ENCODE data around the gene TMPRSS13. TPM values are rescaled to one million over a fixed set of nuclear protein-coding genes. Genes with fewer than 3 reads are reported as not detected.

TMPRSS13 gene
- total RNA-seq, 1 experiment from 2014 or later, result 0.50 TPM

DNA sequence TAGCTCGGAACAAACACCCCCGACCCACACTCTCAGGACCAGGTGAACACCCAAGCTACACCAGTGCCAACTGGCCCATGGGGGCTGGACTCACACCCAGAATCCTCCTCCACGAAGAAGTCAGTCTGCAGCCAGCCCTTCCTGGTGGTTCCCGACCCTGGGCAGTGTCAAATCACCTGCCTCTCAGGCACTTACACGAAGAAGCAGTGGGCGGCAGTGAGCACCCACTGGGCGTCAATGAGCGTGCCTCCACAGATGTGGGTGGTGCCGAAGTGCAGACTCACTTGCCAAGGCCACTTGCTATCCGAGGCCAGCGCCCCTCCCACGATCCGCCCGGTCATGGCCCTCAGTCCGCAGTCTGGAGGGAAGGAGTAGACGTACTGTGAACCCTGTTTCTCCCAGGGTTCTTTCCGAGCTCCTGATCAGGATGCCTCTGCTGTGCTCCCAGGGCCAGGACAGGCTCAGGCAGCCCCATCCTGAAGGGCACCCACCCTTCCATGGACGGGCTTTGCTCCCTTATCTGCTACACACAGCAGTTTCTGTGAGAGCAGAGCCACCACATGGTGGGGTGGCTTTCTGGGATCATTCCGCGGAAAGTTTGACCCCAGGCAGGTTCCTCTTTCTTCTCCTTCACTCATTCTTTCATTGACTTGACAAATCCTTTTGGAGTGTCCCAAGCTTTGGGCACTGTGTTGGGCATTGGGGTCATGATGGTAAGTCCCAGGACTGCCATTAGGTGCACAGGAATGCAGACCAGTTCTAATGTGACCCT lies 19.4 kb downstream of the TMPRSS13 start:
- Histone ChIP-seq H3K4ac (ENCODE audit: low read depth, low read length) (no peak overlapping the region), H3K79me1 (ENCODE audit: insufficient read depth, low read depth, low read length, poor library complexity, severe bottlenecking) (no peaks in the 10 kb centered on the region), H3K14ac (ENCODE audit: insufficient read depth, low read length) (no peak overlapping the region; the same call in 1 of the 2 replicates), H2AFZ (ENCODE audit: low read length) (no peak overlapping the region), H2BK5ac (ENCODE audit: insufficient read length, low read length) (no peak overlapping the region), H4K91ac (ENCODE audit: insufficient read length, low read depth, low read length) (no peak overlapping the region), H3T11ph (ENCODE audit: low read length) (no peak overlapping the region), H3K56ac (ENCODE audit: insufficient read length, low read depth, low read length) (no peak overlapping the region), H3K18ac (ENCODE audit: insufficient read length, low read depth, low read length) (no peak overlapping the region), H2AK5ac (ENCODE audit: insufficient read length, low read length) (no peak overlapping the region), H3K27ac (ENCODE audit: insufficient read length, low read depth, low read length) (no peak overlapping the region), H2BK20ac (ENCODE audit: low read depth, low read length, poor library complexity, severe bottlenecking) (no peak overlapping the region), H4K8ac (replicated peaks; ENCODE audit: insufficient read length, low read depth, low read length) (no peak overlapping the region), H3K79me2 (ENCODE audit: insufficient read depth, low read length) (no peaks in the 10 kb centered on the region), H2BK120ac (ENCODE audit: low read depth, low read length, poor library complexity, severe bottlenecking) (no peak overlapping the region), H2BK12ac (ENCODE audit: insufficient read length, low read depth, low read length) (no peak overlapping the region), H3K27me3 (ENCODE audit: insufficient read depth, low read length) (no peaks in the 10 kb centered on the region), H4K20me1 (ENCODE audit: control insufficient read depth, insufficient read depth, insufficient read length) (no peaks in the 10 kb centered on the region), H3K23ac (ENCODE audit: insufficient read length, low read depth, low read length) (no peak overlapping the region), H3K4me1 (ENCODE audit: insufficient read depth, low read length) (no peaks in the 10 kb centered on the region), H3K23me2 (ENCODE audit: insufficient read length, low read depth, low read length, poor library complexity, severe bottlenecking) (no peaks in the 10 kb centered on the region), H2BK15ac (ENCODE audit: low read depth, low read length) (no peak overlapping the region), H3K9ac (ENCODE audit: extremely low read depth, insufficient read length, low read length) (no peak overlapping the region), H3K9me3 (ENCODE audit: control insufficient read depth, low read depth, low read length) (no peaks in the 10 kb centered on the region), H3K4me2 (ENCODE audit: insufficient read depth, insufficient read length, low read length) (no peak overlapping the region), H4K5ac (ENCODE audit: insufficient read length, low read depth, low read length) (no peak overlapping the region)
- TF ChIP-seq, protein P1, sequence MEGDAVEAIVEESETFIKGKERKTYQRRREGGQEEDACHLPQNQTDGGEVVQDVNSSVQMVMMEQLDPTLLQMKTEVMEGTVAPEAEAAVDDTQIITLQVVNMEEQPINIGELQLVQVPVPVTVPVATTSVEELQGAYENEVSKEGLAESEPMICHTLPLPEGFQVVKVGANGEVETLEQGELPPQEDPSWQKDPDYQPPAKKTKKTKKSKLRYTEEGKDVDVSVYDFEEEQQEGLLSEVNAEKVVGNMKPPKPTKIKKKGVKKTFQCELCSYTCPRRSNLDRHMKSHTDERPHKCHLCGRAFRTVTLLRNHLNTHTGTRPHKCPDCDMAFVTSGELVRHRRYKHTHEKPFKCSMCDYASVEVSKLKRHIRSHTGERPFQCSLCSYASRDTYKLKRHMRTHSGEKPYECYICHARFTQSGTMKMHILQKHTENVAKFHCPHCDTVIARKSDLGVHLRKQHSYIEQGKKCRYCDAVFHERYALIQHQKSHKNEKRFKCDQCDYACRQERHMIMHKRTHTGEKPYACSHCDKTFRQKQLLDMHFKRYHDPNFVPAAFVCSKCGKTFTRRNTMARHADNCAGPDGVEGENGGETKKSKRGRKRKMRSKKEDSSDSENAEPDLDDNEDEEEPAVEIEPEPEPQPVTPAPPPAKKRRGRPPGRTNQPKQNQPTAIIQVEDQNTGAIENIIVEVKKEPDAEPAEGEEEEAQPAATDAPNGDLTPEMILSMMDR (conservative IDR thresholded peaks at IDR 0.05), result no peak
- H3K36me3 Mint-ChIP-seq (ENCODE audit: insufficient read depth in 1 of 3, low read depth in 3 of 3), result no peaks in the 10 kb centered on the region; a peak in 1 of 7 replicates
- no peak for DNase-seq
- no peak overlapping the region; a peak in 1 of 7 replicates for H3K27ac Mint-ChIP-seq
- WGBS (ENCODE audit: extremely low coverage, insufficient read length, low lambda C conversion rate), result no CpG with 5 or more reads among the region's 20 CpGs
- H3K4me3 Mint-ChIP-seq, result no peak overlapping the region
- peaks cover 12% of the 10 kb centered on the region for H3K27me3 Mint-ChIP-seq (ENCODE audit: low read depth)
- H3K9me3 Mint-ChIP-seq, result no peaks in the 10 kb centered on the region
- peaks cover 9 to 18% of the 10 kb centered on the region in 2 experiments for H3K4me1 Mint-ChIP-seq
